Mesendoderm (in vitro differentiated cells): ENCODE data around the gene APCDD1.

Experiments used
- DNase-seq: peaks from one replicate; pipeline ENCODE4 v3.0.0; 2013
- H2AK5ac ChIP-seq: 2 replicates; pipeline ENCODE4 v1.6.1; 2013; ENCODE audit warnings: low read length, inconsistent platforms
- H2BK120ac ChIP-seq: 2 replicates; pipeline ENCODE4 v1.6.1; 2013; ENCODE audit warnings: low read depth, mild to moderate bottlenecking, low read length, moderate library complexity, mixed read lengths
- H2BK15ac ChIP-seq: replicated peaks from 2 replicates; pipeline ENCODE4 v1.6.1; 2013; ENCODE audit warnings: low read depth, mild to moderate bottlenecking, moderate library complexity
- H2BK5ac ChIP-seq: 2 replicates; pipeline ENCODE4 v1.6.1; 2013; ENCODE audit warnings: low read length, inconsistent platforms
- H3K18ac ChIP-seq: 2 replicates; pipeline ENCODE4 v1.6.1; 2013; ENCODE audit warnings: mild to moderate bottlenecking, low read length, mixed read lengths
- H3K23ac ChIP-seq: one replicate; pipeline ENCODE4 v1.6.1; 2013; ENCODE audit warnings: low read length
- H3K27ac ChIP-seq: 2 replicates; pipeline ENCODE4 v1.5.1; 2013; ENCODE audit warnings: low read depth, mild to moderate bottlenecking, inconsistent platforms, low read length, moderate library complexity
- H3K27me3 ChIP-seq: 2 replicates; pipeline ENCODE4 v1.6.1; 2013; ENCODE audit warnings: low read length, control low read depth, mild to moderate bottlenecking, inconsistent platforms; ENCODE audit not compliant: insufficient read depth, poor library complexity
- H3K36me3 ChIP-seq: 2 replicates; pipeline ENCODE4 v1.6.1; 2013; ENCODE audit warnings: low read length, inconsistent platforms; ENCODE audit not compliant: control insufficient read depth, insufficient read depth
- H3K4ac ChIP-seq: one replicate; pipeline ENCODE4 v1.6.1; 2013; ENCODE audit warnings: low read depth, mild to moderate bottlenecking, low read length, moderate library complexity
- H3K4me1 ChIP-seq: 2 replicates; pipeline ENCODE4 v1.6.1; 2013; ENCODE audit warnings: low read depth, low read length, inconsistent platforms; ENCODE audit not compliant: control insufficient read depth
- H3K4me2 ChIP-seq: 2 replicates; pipeline ENCODE4 v1.6.1; 2013; ENCODE audit warnings: low read length
- H3K4me3 ChIP-seq: 2 replicates; pipeline ENCODE4 v1.5.1; 2013; ENCODE audit warnings: mild to moderate bottlenecking, low read length
- H3K56ac ChIP-seq: one replicate; pipeline ENCODE4 v1.6.1; 2013; ENCODE audit warnings: low read length
- H3K79me1 ChIP-seq: 2 replicates; pipeline ENCODE4 v1.6.1; 2013; ENCODE audit warnings: low read length, inconsistent platforms
- H3K79me2 ChIP-seq: 2 replicates; pipeline ENCODE4 v1.6.1; 2013; ENCODE audit warnings: mild to moderate bottlenecking, low read length; ENCODE audit not compliant: control insufficient read depth, insufficient read depth
- H3K9ac ChIP-seq: 2 replicates; pipeline ENCODE4 v1.6.1; 2013; ENCODE audit warnings: low read length, inconsistent platforms
- H4K5ac ChIP-seq: one replicate; pipeline ENCODE4 v1.6.1; 2013; ENCODE audit warnings: low read length
- H4K8ac ChIP-seq: one replicate; pipeline ENCODE4 v1.6.1; 2013; ENCODE audit warnings: low read depth, mild to moderate bottlenecking, control low read depth, low read length, moderate library complexity
- WGBS: extraction: QIAGEN DNeasy Blood & Tissue Kit; methylation state at CpG from one replicate; pipeline ENCODE4 v1.1.7; 2013; ENCODE audit warnings: low lambda C conversion rate, missing lambda C conversion rate; ENCODE audit not compliant: insufficient coverage; ENCODE audit errors: extremely low coverage; 5-methylcytosine and 5-hydroxymethylcytosine counted together

Gene APCDD1

GRCh38 chr18:10417191-10417590 is 37.2 kb upstream of the APCDD1 start:
- Histone ChIP-seq H3K4ac (no peak overlapping the region), H3K23ac (no peak overlapping the region), H4K5ac (no peak overlapping the region), H3K79me2 (no peaks in the 10 kb centered on the region), H3K9ac (no peak overlapping the region), H2AK5ac (no peak overlapping the region), H2BK5ac (no peak overlapping the region), H3K79me1 (no peaks in the 10 kb centered on the region), H4K8ac (no peak overlapping the region), H3K4me3 (no peak overlapping the region), H3K27ac (no peak overlapping the region), H3K56ac (no peak overlapping the region), H3K4me1 (no peaks in the 10 kb centered on the region), H3K4me2 (no peak overlapping the region), H3K36me3 (no peaks in the 10 kb centered on the region), H3K27me3 (no peaks in the 10 kb centered on the region), H3K18ac (no peak overlapping the region), H2BK15ac (no peak overlapping the region), H2BK120ac (no peak overlapping the region)
- no peak for DNase-seq
- no CpG with 5 or more reads among the region's 3 CpGs for WGBS

- Histone ChIP-seq H3K4me1 (no peaks in the 10 kb centered on the region), H3K9ac (no peak overlapping the region), H3K4me3 (no peak overlapping the region), H3K23ac (no peak overlapping the region), H3K4ac (no peak overlapping the region), H3K56ac (no peak overlapping the region), H4K5ac (no peak overlapping the region), H3K4me2 (no peak overlapping the region), H2AK5ac (no peak overlapping the region), H3K18ac (no peak overlapping the region), H3K27me3 (no peaks in the 10 kb centered on the region), H3K79me2 (no peaks in the 10 kb centered on the region), H2BK15ac (no peak overlapping the region), H3K27ac (no peak overlapping the region), H2BK5ac (no peak overlapping the region), H3K36me3 (no peaks in the 10 kb centered on the region), H4K8ac (no peak overlapping the region), H3K79me1 (no peaks in the 10 kb centered on the region), H2BK120ac (no peak overlapping the region)
- DNase-seq = no peak
Observed at GRCh38 chr18:10417664-10418063, 36.8 kb upstream of the APCDD1 start.

- H3K27ac ChIP-seq = no peak overlapping the region
- DNase-seq = no peak
Observed at GRCh38 chr18:10418836-10419235, 35.6 kb upstream of the APCDD1 start.

GRCh38 chr18:10419420-10420103 is 34.9 kb upstream of the APCDD1 start:
- no peaks in the 10 kb centered on the region for H3K79me2 ChIP-seq
- no peak overlapping the region for H4K5ac ChIP-seq
- H4K8ac ChIP-seq = no peak overlapping the region
- H3K4me3 ChIP-seq = no peak overlapping the region
- no peak overlapping the region for H3K9ac ChIP-seq
- H2BK15ac ChIP-seq = no peak overlapping the region
- H3K4me1 ChIP-seq = no peaks in the 10 kb centered on the region
- H3K4me2 ChIP-seq = no peak overlapping the region
- H3K18ac ChIP-seq = no peak overlapping the region
- H3K4ac ChIP-seq = no peak overlapping the region
- no peak overlapping the region for H3K23ac ChIP-seq
- H2AK5ac ChIP-seq = no peak overlapping the region
- H2BK5ac ChIP-seq = no peak overlapping the region
- no CpG with 5 or more reads among the region's 5 CpGs for WGBS
- H3K27ac ChIP-seq = no peak overlapping the region
- no peaks in the 10 kb centered on the region for H3K27me3 ChIP-seq
- no peak for DNase-seq
- no peak overlapping the region for H3K56ac ChIP-seq
- no peaks in the 10 kb centered on the region for H3K79me1 ChIP-seq
- no peaks in the 10 kb centered on the region for H3K36me3 ChIP-seq
- no peak overlapping the region for H2BK120ac ChIP-seq

More at GRCh38 chr18:10418836-10419235, 35.6 kb upstream of the APCDD1 start:
- Histone ChIP-seq H2BK15ac (no peak overlapping the region), H3K23ac (no peak overlapping the region), H4K8ac (no peak overlapping the region), H3K56ac (no peak overlapping the region), H3K79me2 (no peaks in the 10 kb centered on the region), H3K4me2 (no peak overlapping the region), H3K9ac (no peak overlapping the region), H2BK120ac (no peak overlapping the region), H3K36me3 (no peaks in the 10 kb centered on the region), H3K4ac (no peak overlapping the region), H3K18ac (no peak overlapping the region), H3K79me1 (no peaks in the 10 kb centered on the region), H2AK5ac (no peak overlapping the region), H3K27me3 (no peaks in the 10 kb centered on the region), H2BK5ac (no peak overlapping the region), H3K4me1 (no peaks in the 10 kb centered on the region), H3K4me3 (no peak overlapping the region), H4K5ac (no peak overlapping the region)

DNA sequence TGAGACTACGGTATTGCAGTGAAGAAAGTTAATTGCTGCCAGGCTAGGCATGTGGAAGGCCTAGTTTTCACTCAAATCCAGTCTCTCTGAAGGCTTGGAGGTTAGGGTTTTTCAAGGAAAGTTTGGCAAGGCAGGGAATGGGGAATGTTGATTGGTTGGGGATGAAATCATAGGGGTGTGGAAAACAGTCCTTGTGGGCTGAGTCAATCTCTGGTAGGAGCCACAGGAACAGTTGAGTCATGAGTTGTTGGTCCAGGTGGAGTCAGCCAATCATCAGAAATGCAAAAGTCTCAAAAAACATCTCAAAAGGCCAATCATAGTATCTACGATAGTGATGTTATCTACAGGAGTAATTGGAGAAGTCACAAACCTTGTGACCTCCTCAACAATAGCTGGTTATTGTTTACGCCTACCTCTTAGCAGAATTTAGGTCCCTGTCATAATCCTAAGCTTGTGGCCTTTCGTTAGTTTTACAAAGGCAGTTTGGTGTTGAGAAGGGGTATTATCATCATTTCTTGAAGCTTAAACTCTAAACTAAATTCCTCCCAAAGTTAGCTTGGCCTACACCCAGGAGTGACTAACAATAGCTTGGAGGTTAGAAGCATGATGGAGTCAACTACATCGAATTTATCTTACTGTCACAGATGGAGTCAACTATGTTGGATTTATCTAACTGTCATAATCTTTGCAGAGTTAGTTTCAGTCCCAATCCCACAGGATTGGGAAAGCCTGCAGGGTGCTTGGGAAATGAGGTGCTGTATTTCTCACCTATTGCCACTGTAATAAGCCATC is 33.7 kb upstream of the APCDD1 start:
- no peak overlapping the region for H3K4me2 ChIP-seq
- H3K4ac ChIP-seq = no peak overlapping the region
- no peak overlapping the region for H3K56ac ChIP-seq
- no peak overlapping the region for H3K18ac ChIP-seq
- H3K4me1 ChIP-seq = no peaks in the 10 kb centered on the region
- peak; percentile 16 for DNase-seq
- H3K27ac ChIP-seq = no peak overlapping the region
- no peak overlapping the region for H2BK5ac ChIP-seq
- no peak overlapping the region for H2BK15ac ChIP-seq
- H2AK5ac ChIP-seq = no peak overlapping the region
- no peak overlapping the region for H4K8ac ChIP-seq
- no peak overlapping the region for H4K5ac ChIP-seq
- H3K4me3 ChIP-seq = no peak overlapping the region
- no CpG with 5 or more reads among the region's 5 CpGs for WGBS
- H3K27me3 ChIP-seq = no peaks in the 10 kb centered on the region
- H3K23ac ChIP-seq = no peak overlapping the region
- H3K36me3 ChIP-seq = no peaks in the 10 kb centered on the region
- no peak overlapping the region for H3K9ac ChIP-seq
- H2BK120ac ChIP-seq = no peak overlapping the region
- H3K79me1 ChIP-seq = no peaks in the 10 kb centered on the region
- H3K79me2 ChIP-seq = no peaks in the 10 kb centered on the region

- H2BK120ac ChIP-seq = no peak overlapping the region
- no peaks in the 10 kb centered on the region for H3K27me3 ChIP-seq
- DNase-seq = no peak
- no peak overlapping the region for H3K56ac ChIP-seq
- no peak overlapping the region for H3K4me3 ChIP-seq
- no peak overlapping the region for H2BK5ac ChIP-seq
- no peaks in the 10 kb centered on the region for H3K4me1 ChIP-seq
- no peak overlapping the region for H3K4ac ChIP-seq
- WGBS = no CpG with 5 or more reads among the region's 5 CpGs
- H3K36me3 ChIP-seq = no peaks in the 10 kb centered on the region
- no peak overlapping the region for H3K27ac ChIP-seq
- H2BK15ac ChIP-seq = no peak overlapping the region
- no peak overlapping the region for H3K9ac ChIP-seq
- H3K18ac ChIP-seq = no peak overlapping the region
- H3K79me1 ChIP-seq = no peaks in the 10 kb centered on the region
- no peaks in the 10 kb centered on the region for H3K79me2 ChIP-seq
- no peak overlapping the region for H3K4me2 ChIP-seq
- H2AK5ac ChIP-seq = no peak overlapping the region
- no peak overlapping the region for H4K5ac ChIP-seq
- H4K8ac ChIP-seq = no peak overlapping the region
- no peak overlapping the region for H3K23ac ChIP-seq
Observed at GRCh38 chr18:10421859-10422258, 32.6 kb upstream of the APCDD1 start.
